DOHH2 (cell line): ENCODE results near the gene CDK18.

Source experiments
- CTCF ChIP-seq: fragments of 200-600 bp; sonication (generic); IDR thresholded peaks from one replicate; pipeline ENCODE4 v1.5.1; 2014; ENCODE audit warnings: antibody characterized with exemption, mild to moderate bottlenecking, low read depth, low read length; ENCODE audit not compliant: poor library complexity, severe bottlenecking
- EZH2phosphoT487 ChIP-seq: fragments of 200-600 bp; sonication (generic); IDR thresholded peaks from 2 replicates; pipeline ENCODE4 v1.6.1; 2017; ENCODE audit warnings: borderline replicate concordance, mild to moderate bottlenecking, antibody characterized with exemption, low read length, moderate library complexity, mixed read lengths

GRCh38 chr1:205545991-205546390, 41.5 kb downstream of the CDK18 start:
- no peak for TF ChIP-seq CTCF
- TF ChIP-seq EZH2phosphoT487 = no peak
